HepG2 (cell line): ENCODE measurements around the gene CABLES1. TPM values are rescaled to one million over a fixed set of nuclear protein-coding genes. Genes with fewer than 3 reads are reported as not detected.
A peak's percentile ranks its signal among the peaks of the same experiment; 100 is the strongest.

ENCODE experiments used
- FIP1L1 ChIP-seq: fragments of 200-400 bp; formaldehyde crosslinking; IDR thresholded peaks from 2 replicates; pipeline ENCODE4 v1.6.1; 2018; ENCODE audit warnings: low read depth, mild to moderate bottlenecking, low read length, moderate library complexity, borderline replicate concordance; ENCODE audit not compliant: insufficient read depth
- KDM2A ChIP-seq: sonication (generic); formaldehyde crosslinking; IDR thresholded peaks from 2 replicates; pipeline ENCODE4 v1.4.0; 2020; ENCODE audit warnings: low read depth, missing genetic modification reagents, borderline replicate concordance
- KLF13 ChIP-seq: sonication (generic); formaldehyde crosslinking; IDR thresholded peaks from 2 replicates; pipeline ENCODE4 v1.4.0; 2020; ENCODE audit warnings: mild to moderate bottlenecking, missing genetic modification reagents
- SATB2 ChIP-seq: sonication (generic); formaldehyde crosslinking; IDR thresholded peaks from 2 replicates; pipeline ENCODE4 v1.5.0; 2020; ENCODE audit warnings: missing genetic modification reagents
- YEATS4 ChIP-seq: sonication (generic); formaldehyde crosslinking; IDR thresholded peaks from 2 replicates; pipeline ENCODE4 v1.4.0; 2020; ENCODE audit warnings: missing genetic modification reagents, borderline replicate concordance
- ZBTB8A ChIP-seq: sonication (generic); formaldehyde crosslinking; IDR thresholded peaks from 2 replicates; pipeline ENCODE4 v1.4.0; 2020; ENCODE audit warnings: mild to moderate bottlenecking, low read depth, missing genetic modification reagents, borderline replicate concordance
- ZNF101 ChIP-seq: sonication (generic); formaldehyde crosslinking; IDR thresholded peaks from 2 replicates; pipeline ENCODE4 v1.4.0; 2020; ENCODE audit warnings: mild to moderate bottlenecking, low read depth, missing genetic modification reagents, borderline replicate concordance
- ZNF251 ChIP-seq: sonication (generic); formaldehyde crosslinking; IDR thresholded peaks from 2 replicates; pipeline ENCODE4 v1.9.0; 2021; ENCODE audit warnings: mild to moderate bottlenecking, missing genetic modification reagents
- ZNF33A ChIP-seq: sonication (generic); formaldehyde crosslinking; IDR thresholded peaks from 2 replicates; pipeline ENCODE4 v1.5.1; 2020; ENCODE audit warnings: missing genetic modification reagents, mild to moderate bottlenecking, moderate library complexity, borderline replicate concordance
- ZNF703 ChIP-seq: sonication (generic); formaldehyde crosslinking; IDR thresholded peaks from 2 replicates; pipeline ENCODE4 v1.5.1; 2020; ENCODE audit warnings: missing genetic modification reagents, mild to moderate bottlenecking, moderate library complexity, borderline replicate concordance
- ZNF839 ChIP-seq: sonication (generic); formaldehyde crosslinking; IDR thresholded peaks from 2 replicates; pipeline ENCODE4 v1.4.0; 2020; ENCODE audit warnings: missing genetic modification reagents, mild to moderate bottlenecking, borderline replicate concordance
- ZSCAN25 ChIP-seq: sonication (generic); formaldehyde crosslinking; IDR thresholded peaks from 2 replicates; pipeline ENCODE4 v1.8.0; 2022; ENCODE audit warnings: mild to moderate bottlenecking, missing genetic modification reagents
- polyA plus RNA-seq, 8 experiments: library from polyadenylated mRNA; depleted of rRNA in 3 of 8; stranded (reverse) in 7 of 8; unstranded in 1 of 8; fragments of >200 nt; fragmentation: Illumina TruSeq in 4 of 8; extraction: Trizol in 4 of 8; gene quantifications; 2 replicates each; pipeline versions ENCODE4 v1.2.1 to v1.2.3, GENCODE V29; 2011 to 2016; ENCODE audit warnings: low read depth in 4 of 8, missing spikeins in 1 of 8, mixed read lengths in 1 of 8; ENCODE audit not compliant: insufficient read depth in 1 of 8
- total RNA-seq, 5 experiments: library from RNA; depleted of rRNA; stranded (reverse); fragments of >200 nt; fragmentation: Illumina TruSeq; extraction: Trizol; gene quantifications; 2 replicates each; pipeline ENCODE4 v1.2.3, GENCODE V29; 2016; ENCODE audit warnings: low read depth in 1 of 5
- TF ChIP-seq, protein P1 (sequence below): sonication (generic); formaldehyde crosslinking; IDR thresholded peaks from 2 replicates; pipeline ENCODE4 v1.8.0; 2022; ENCODE audit warnings: low read depth, missing genetic modification reagents
- TF ChIP-seq, protein P2 (sequence below): sonication (generic); formaldehyde crosslinking; IDR thresholded peaks from 2 replicates; pipeline ENCODE4 v1.4.0; 2020; ENCODE audit warnings: mild to moderate bottlenecking, missing genetic modification reagents, borderline replicate concordance
- TF ChIP-seq, protein P3 (sequence below): sonication (generic); formaldehyde crosslinking; IDR thresholded peaks from 2 replicates; pipeline ENCODE4 v1.4.0; 2020; ENCODE audit warnings: mild to moderate bottlenecking, missing genetic modification reagents

The CABLES1 gene
- total and polyA plus RNA-seq, 2 of the 13 experiments (the other 11 are each of a cell fraction or from before 2014, with no cell fraction given), result 14.7 to 25.8 TPM

DNA sequence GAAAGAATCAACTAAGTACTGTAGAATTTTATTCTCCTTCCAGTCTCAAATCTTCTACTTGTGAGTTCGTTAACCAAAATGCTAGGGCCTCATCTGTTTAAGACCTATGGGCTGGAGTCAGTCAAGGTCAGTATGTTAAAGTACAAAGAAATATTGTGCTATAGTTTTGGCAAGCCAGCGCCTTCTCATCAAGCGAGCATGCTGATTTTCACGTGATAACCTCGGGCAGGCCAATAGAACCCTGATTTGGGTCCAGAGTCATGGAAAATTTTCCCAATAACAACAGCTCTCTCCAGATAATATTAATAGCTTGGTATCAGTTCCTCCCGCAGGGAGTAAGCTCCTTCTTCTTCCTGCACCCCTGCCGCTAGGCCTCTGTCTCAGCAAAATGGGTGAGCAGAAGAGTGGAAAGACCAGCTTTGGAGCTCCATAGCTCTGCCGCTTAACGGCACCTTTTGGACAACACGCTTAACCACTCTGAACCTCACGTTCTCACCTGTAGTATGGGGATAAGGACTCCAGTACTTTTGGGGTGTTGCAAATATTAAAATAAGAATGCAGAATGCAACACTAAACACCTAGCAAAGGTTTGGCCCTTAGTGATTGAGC, 11.7 kb downstream of the CABLES1 start (continued):
- TF ChIP-seq ZNF101 (CRISPR knock-in tag) (no peak), KLF13 (no peak), FIP1L1 (no peak), KDM2A (CRISPR knock-in tag) (no peak), ZNF251 (CRISPR knock-in tag) (no peak), YEATS4 (no peak), ZNF33A (CRISPR knock-in tag) (no peak), ZNF703 (CRISPR knock-in tag) (no peak), ZNF839 (CRISPR knock-in tag) (no peak), ZSCAN25 (CRISPR knock-in tag) (peak; percentile 57; the same call in 1 of the 2 replicates), SATB2 (CRISPR knock-in tag) (no peak), ZBTB8A (CRISPR knock-in tag) (no peak)
- TF ChIP-seq, protein P1, sequence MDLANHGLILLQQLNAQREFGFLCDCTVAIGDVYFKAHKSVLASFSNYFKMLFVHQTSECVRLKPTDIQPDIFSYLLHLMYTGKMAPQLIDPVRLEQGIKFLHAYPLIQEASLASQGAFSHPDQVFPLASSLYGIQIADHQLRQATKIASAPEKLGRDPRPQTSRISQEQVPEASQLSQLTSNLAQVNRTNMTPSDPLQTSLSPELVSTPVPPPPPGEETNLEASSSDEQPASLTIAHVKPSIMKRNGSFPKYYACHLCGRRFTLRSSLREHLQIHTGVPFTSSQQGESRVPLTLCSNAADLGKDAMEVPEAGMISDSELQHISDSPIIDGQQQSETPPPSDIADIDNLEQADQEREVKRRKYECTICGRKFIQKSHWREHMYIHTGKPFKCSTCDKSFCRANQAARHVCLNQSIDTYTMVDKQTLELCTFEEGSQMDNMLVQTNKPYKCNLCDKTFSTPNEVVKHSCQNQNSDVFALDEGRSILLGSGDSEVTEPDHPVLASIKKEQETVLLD (CRISPR knock-in tag), result 0 out of 2 replicates have a peak, but pooled peaks have one; percentile 31
- TF ChIP-seq, protein P2, sequence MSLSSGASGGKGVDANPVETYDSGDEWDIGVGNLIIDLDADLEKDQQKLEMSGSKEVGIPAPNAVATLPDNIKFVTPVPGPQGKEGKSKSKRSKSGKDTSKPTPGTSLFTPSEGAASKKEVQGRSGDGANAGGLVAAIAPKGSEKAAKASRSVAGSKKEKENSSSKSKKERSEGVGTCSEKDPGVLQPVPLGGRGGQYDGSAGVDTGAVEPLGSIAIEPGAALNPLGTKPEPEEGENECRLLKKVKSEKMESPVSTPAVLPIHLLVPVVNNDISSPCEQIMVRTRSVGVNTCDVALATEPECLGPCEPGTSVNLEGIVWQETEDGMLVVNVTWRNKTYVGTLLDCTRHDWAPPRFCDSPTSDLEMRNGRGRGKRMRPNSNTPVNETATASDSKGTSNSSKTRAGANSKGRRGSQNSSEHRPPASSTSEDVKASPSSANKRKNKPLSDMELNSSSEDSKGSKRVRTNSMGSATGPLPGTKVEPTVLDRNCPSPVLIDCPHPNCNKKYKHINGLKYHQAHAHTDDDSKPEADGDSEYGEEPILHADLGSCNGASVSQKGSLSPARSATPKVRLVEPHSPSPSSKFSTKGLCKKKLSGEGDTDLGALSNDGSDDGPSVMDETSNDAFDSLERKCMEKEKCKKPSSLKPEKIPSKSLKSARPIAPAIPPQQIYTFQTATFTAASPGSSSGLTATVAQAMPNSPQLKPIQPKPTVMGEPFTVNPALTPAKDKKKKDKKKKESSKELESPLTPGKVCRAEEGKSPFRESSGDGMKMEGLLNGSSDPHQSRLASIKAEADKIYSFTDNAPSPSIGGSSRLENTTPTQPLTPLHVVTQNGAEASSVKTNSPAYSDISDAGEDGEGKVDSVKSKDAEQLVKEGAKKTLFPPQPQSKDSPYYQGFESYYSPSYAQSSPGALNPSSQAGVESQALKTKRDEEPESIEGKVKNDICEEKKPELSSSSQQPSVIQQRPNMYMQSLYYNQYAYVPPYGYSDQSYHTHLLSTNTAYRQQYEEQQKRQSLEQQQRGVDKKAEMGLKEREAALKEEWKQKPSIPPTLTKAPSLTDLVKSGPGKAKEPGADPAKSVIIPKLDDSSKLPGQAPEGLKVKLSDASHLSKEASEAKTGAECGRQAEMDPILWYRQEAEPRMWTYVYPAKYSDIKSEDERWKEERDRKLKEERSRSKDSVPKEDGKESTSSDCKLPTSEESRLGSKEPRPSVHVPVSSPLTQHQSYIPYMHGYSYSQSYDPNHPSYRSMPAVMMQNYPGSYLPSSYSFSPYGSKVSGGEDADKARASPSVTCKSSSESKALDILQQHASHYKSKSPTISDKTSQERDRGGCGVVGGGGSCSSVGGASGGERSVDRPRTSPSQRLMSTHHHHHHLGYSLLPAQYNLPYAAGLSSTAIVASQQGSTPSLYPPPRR, result 0 out of 2 replicates have a peak, but pooled peaks have one; percentile 19
- TF ChIP-seq, protein P3, sequence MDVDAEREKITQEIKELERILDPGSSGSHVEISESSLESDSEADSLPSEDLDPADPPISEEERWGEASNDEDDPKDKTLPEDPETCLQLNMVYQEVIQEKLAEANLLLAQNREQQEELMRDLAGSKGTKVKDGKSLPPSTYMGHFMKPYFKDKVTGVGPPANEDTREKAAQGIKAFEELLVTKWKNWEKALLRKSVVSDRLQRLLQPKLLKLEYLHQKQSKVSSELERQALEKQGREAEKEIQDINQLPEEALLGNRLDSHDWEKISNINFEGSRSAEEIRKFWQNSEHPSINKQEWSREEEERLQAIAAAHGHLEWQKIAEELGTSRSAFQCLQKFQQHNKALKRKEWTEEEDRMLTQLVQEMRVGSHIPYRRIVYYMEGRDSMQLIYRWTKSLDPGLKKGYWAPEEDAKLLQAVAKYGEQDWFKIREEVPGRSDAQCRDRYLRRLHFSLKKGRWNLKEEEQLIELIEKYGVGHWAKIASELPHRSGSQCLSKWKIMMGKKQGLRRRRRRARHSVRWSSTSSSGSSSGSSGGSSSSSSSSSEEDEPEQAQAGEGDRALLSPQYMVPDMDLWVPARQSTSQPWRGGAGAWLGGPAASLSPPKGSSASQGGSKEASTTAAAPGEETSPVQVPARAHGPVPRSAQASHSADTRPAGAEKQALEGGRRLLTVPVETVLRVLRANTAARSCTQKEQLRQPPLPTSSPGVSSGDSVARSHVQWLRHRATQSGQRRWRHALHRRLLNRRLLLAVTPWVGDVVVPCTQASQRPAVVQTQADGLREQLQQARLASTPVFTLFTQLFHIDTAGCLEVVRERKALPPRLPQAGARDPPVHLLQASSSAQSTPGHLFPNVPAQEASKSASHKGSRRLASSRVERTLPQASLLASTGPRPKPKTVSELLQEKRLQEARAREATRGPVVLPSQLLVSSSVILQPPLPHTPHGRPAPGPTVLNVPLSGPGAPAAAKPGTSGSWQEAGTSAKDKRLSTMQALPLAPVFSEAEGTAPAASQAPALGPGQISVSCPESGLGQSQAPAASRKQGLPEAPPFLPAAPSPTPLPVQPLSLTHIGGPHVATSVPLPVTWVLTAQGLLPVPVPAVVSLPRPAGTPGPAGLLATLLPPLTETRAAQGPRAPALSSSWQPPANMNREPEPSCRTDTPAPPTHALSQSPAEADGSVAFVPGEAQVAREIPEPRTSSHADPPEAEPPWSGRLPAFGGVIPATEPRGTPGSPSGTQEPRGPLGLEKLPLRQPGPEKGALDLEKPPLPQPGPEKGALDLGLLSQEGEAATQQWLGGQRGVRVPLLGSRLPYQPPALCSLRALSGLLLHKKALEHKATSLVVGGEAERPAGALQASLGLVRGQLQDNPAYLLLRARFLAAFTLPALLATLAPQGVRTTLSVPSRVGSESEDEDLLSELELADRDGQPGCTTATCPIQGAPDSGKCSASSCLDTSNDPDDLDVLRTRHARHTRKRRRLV (CRISPR knock-in tag), result no peak
